Measurements from ENCODE around the gene SETD5. TPM values are rescaled to one million over a fixed set of nuclear protein-coding genes. Genes with fewer than 3 reads are reported as not detected.

The SETD5 gene
- total RNA-seq, 2 experiments from 2014 or later, result 120 to 214 TPM

DNA sequence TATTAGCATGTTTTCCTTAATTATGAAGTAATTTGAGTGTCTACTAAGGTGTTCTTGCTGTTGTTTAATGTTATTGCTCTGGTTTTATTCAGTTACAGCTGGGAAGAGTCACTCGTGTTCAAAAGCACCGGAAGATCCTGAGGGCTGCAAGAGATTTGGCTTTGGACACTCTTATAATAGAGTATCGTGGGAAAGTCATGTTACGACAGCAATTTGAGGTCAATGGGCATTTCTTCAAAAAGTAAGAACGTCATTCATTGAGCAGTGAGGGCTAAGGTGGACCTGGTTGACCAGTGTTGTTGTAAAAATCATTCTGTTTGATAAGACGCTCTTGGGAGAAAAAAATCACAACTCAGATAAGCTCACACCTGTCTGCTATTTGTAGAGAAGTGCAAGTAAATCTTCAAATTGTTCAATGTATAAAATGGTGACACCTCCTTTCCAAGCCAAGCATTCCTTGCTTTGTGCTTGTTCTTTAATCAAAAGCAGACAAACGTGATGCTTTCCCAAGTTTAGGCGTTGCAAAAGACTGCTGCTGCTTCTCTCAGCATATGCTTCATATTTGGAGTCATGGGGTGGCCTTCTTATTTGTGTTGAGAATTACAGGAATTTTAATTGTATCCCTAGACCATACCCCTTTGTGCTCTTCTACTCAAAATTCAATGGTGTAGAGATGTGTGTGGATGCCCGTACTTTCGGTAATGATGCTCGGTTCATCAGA, 44.2 kb downstream of the SETD5 start:
- POLR2A ChIA-PET, result interaction anchor here (0.6 to 1.2 kb wide), 3 partner anchors 13 to 65 kb away, joined by 3 to 5 read pairs (median 4); no protein-coding TSS in a partner anchor
- Histone ChIP-seq H2AFZ (ENCODE audit: low read length) (no peak overlapping the region), H3K36me3 (ENCODE audit: insufficient read depth, low read length) (peaks cover 96% of the 10 kb centered on the region), H4K20me1 (ENCODE audit: insufficient read depth, low read length) (peaks cover 12% of the 10 kb centered on the region; the same call in 1 of the 2 replicates), H3K9me3 (ENCODE audit: low read length) (no peaks in the 10 kb centered on the region), H3K4me1 (ENCODE audit: insufficient read depth, low read length, poor library complexity, severe bottlenecking) (no peaks in the 10 kb centered on the region), H3K27ac (ENCODE audit: low read depth, low read length, poor library complexity, severe bottlenecking) (no peak overlapping the region), H3K4me3 (ENCODE audit: low read depth, low read length, poor library complexity, severe bottlenecking) (no peak overlapping the region), H3K9me2 (ENCODE audit: insufficient read depth, low read length) (no peaks in the 10 kb centered on the region), H3K4me2 (ENCODE audit: low read length) (no peak overlapping the region), H3K79me2 (ENCODE audit: insufficient read depth, low read depth, low read length) (no peaks in the 10 kb centered on the region)
- TF ChIP-seq, protein P1, sequence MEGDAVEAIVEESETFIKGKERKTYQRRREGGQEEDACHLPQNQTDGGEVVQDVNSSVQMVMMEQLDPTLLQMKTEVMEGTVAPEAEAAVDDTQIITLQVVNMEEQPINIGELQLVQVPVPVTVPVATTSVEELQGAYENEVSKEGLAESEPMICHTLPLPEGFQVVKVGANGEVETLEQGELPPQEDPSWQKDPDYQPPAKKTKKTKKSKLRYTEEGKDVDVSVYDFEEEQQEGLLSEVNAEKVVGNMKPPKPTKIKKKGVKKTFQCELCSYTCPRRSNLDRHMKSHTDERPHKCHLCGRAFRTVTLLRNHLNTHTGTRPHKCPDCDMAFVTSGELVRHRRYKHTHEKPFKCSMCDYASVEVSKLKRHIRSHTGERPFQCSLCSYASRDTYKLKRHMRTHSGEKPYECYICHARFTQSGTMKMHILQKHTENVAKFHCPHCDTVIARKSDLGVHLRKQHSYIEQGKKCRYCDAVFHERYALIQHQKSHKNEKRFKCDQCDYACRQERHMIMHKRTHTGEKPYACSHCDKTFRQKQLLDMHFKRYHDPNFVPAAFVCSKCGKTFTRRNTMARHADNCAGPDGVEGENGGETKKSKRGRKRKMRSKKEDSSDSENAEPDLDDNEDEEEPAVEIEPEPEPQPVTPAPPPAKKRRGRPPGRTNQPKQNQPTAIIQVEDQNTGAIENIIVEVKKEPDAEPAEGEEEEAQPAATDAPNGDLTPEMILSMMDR (conservative IDR thresholded peaks at IDR 0.05; ENCODE audit: low read length), result no peak
- no peak for TF ChIP-seq EZH2phosphoT487 (IDR thresholded peaks at IDR 0.05; ENCODE audit: borderline replicate concordance, low read depth, low read length)
- DNase-seq (ENCODE audit: low spot score), result no peak
- no TSS peak for BruUV-seq (replicated peaks)
- intact Hi-C loops (cut with micrococcal nuclease; ENCODE audit: unreplicated experiment), result no loop called here
- CTCF ChIA-PET (ENCODE audit: unreplicated experiment), result no interaction called here

DNA sequence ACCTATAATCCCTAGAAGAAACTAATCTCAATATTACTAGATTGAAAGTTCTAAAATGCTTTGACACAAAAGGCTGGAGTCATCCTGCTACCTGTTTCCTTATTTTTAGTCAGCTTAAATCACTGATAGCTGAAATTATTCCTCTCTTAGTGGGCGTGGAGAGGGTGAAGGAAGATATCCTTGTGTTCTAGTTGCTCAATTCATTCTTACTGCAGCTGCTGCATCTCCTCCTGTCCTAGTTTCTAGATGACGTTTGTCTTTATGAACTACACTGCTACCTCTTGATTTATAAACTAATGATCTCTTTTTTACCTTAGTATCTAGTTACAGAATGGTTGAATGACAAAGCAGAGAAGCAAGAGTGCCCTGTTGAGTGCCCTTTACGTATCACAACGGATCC, 50.7 kb downstream of the SETD5 start:
- Histone ChIP-seq H3K36me3 (ENCODE audit: insufficient read depth, low read length) (peaks cover 96% of the 10 kb centered on the region), H2AFZ (ENCODE audit: low read length) (no peak overlapping the region), H3K79me2 (ENCODE audit: insufficient read depth, low read depth, low read length) (no peaks in the 10 kb centered on the region; the same call in 1 of the 2 replicates), H3K9me3 (ENCODE audit: low read length) (no peaks in the 10 kb centered on the region), H4K20me1 (ENCODE audit: insufficient read depth, low read length) (peaks cover 13% of the 10 kb centered on the region), H3K4me2 (ENCODE audit: low read length) (no peak overlapping the region), H3K27ac (ENCODE audit: low read depth, low read length, poor library complexity, severe bottlenecking) (no peak overlapping the region), H3K9me2 (ENCODE audit: insufficient read depth, low read length) (no peaks in the 10 kb centered on the region), H3K4me3 (ENCODE audit: low read depth, low read length, poor library complexity, severe bottlenecking) (no peak overlapping the region), H3K4me1 (ENCODE audit: insufficient read depth, low read length, poor library complexity, severe bottlenecking) (no peaks in the 10 kb centered on the region)
- intact Hi-C loops (cut with micrococcal nuclease; ENCODE audit: unreplicated experiment), result no loop called here
- ChIA-PET POLR2A (no interaction called here), CTCF (ENCODE audit: unreplicated experiment) (no interaction called here)
- DNase-seq (ENCODE audit: low spot score), result no peak
- no TSS peak for BruUV-seq (replicated peaks)
- TF ChIP-seq EZH2phosphoT487 (IDR thresholded peaks at IDR 0.05; ENCODE audit: borderline replicate concordance, low read depth, low read length), result no peak

DNA sequence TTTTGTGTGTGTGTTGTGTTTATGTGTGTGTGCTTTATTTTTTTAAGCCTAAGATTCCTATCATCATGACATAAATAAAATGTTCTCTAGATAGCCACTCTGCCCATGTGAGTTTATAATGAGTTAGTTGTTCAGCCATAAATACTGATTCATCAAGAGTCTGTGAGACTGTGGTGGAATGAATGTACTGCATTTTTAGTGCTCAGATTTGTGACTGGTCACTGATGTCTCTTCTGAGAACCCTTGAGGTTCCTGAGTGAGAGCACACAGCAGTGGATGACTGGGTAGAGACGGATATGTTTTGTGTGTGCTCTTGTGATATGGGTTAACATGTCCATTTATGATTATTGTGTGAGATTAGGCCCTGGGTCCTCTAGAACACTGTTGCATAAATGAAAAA, 51.2 kb downstream of the SETD5 start:
- peaks cover 13% of the 10 kb centered on the region for H4K20me1 ChIP-seq (ENCODE audit: insufficient read depth, low read length)
- ChIA-PET CTCF (ENCODE audit: unreplicated experiment) (no interaction called here), POLR2A (no interaction called here)
- no peak for TF ChIP-seq EZH2phosphoT487 (IDR thresholded peaks at IDR 0.05; ENCODE audit: borderline replicate concordance, low read depth, low read length)
- no peak overlapping the region for H3K4me2 ChIP-seq (ENCODE audit: low read length)
- H3K9me3 ChIP-seq (ENCODE audit: low read length), result no peaks in the 10 kb centered on the region
- no TSS peak for BruUV-seq (replicated peaks)
- intact Hi-C loops (cut with micrococcal nuclease; ENCODE audit: unreplicated experiment), result no loop called here
- H3K4me1 ChIP-seq (ENCODE audit: insufficient read depth, low read length, poor library complexity, severe bottlenecking), result no peaks in the 10 kb centered on the region
- H2AFZ ChIP-seq (ENCODE audit: low read length), result no peak overlapping the region
- no peaks in the 10 kb centered on the region; the same call in 1 of the 2 replicates for H3K79me2 ChIP-seq (ENCODE audit: insufficient read depth, low read depth, low read length)
- H3K4me3 ChIP-seq (ENCODE audit: low read depth, low read length, poor library complexity, severe bottlenecking), result no peak overlapping the region
- peaks cover 96% of the 10 kb centered on the region for H3K36me3 ChIP-seq (ENCODE audit: insufficient read depth, low read length)
- H3K9me2 ChIP-seq (ENCODE audit: insufficient read depth, low read length), result no peaks in the 10 kb centered on the region
- no peak overlapping the region for H3K27ac ChIP-seq (ENCODE audit: low read depth, low read length, poor library complexity, severe bottlenecking)
- DNase-seq (ENCODE audit: low spot score), result no peak

Data from OCI-LY7 (cell line).